HG02588 (cell line): ENCODE results near the gene MOB2.

ENCODE experiments used
- ATAC-seq: cut with Tn5 transposase; IDR thresholded peaks from one replicate; pipeline ENCODE4 v1.9.1; 2021; ENCODE audit warnings: mild to moderate bottlenecking, moderate library complexity; ENCODE audit not compliant: unreplicated experiment

MOB2 gene

DNA sequence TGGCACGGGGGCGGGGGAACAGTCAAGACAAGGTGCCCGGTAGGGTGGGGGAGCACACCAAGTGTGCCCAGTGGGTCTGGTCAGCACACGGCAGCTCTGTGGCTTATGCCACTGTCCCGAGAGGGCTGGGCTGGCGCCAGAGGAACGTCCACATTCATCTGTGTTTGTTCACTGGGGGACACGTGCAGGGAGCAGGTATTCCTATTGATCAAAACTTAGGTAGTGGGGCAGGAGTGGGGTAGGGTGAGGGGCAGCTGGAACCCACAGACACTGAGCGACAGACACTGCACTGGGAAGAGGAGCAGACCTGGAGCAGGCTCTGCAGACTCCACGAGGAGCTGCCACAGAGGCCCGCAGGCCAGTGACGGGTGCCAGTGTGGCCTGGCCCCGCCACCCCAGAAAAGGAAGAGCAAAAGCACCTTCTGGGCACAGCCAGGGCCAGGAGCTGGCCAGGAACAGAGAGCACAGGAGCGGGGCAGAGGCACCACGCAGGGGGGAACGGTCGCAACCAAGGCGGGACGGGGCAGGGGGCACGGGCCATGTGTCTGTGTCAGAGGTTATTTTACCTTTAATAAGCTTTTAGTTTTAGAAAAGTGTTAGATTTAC is 2.1 kb upstream of the MOB2 start:
- ATAC-seq = no peak

DNA sequence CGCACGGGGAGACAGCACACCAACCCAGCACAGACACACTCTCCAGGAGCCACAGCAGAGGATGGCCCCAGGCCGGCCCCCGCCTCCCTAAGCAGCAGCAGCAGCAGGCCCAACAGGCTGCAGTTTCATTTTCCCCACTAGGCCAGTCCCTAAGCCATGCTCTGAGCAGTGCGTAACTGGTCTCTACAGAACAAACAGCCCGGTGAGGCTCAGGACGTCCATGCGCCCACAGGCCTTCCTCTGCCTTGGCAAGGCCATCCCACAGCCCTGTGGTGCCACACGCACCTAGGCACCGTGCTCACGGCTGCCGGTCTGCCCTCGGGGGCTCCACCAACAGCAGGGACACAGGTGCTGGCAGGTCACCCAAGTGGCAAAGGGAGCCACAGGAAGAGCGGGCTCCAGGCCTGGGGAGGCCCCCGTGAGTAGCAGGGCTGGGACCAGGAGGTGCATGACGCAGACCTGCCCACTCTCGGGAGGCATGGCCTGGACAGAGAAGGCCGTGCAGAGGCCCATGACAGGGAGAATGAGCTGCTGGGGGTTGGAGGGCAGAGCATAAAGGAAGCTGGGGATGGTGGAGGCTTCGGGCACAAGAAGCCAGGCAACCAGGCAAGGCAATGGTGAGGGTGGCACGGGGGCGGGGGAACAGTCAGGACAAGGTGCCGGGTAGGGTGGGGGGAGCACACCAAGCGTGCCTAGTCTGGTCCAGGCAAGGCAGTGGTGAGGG is 1.4 kb upstream of the MOB2 start:
- no peak for ATAC-seq

- ATAC-seq = no peak
Measured at GRCh38 chr11:1487091-1487850, 692 bp upstream of the MOB2 start.

- ATAC-seq = no peak
Measured at GRCh38 chr11:1485504-1485885, 1.1 kb downstream of the MOB2 start.

DNA sequence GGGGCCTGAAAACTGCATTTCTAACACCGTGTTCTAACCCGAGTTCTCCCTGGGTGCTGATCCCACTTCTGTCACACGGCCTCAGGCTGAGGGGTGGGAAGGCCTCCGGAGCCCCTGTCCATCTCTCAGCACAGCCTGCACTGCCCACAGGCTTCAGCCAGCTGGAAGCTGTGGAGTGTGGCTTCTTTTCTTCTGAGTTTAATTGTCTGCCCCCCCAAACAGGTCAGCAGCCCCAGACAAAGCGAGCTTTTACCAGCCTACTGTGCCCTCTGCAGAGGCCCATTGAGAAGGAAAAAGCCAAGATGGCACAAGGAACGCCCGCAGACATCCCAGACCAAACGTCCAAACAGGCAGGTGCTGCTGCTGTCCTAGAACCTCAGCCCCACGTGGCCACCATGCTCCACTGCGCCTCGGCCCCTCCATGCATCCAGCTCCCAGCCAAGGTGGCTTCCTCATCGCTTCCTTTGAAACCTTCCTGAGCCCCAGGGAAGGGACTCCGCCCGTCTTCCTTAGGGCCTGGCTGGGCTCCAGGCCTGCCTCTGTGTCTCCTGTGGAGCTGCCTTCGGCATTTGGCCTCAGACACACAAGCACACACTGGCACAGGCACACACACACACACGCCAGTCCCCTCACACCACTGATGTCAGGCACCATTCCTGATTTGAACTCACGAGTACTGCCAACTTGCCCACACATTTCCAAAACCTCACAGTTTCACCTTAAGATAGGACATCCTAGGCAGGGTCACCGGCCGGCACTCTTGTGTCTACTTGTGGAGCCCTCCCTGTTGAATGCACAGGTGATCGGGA is 1.7 kb downstream of the MOB2 start:
- no peak for ATAC-seq

GRCh38 chr11:1484061-1484671 is 2.4 kb downstream of the MOB2 start:
- ATAC-seq = no peak

- ATAC-seq = no peak
Measured at GRCh38 chr11:1483445-1483961, 3.1 kb downstream of the MOB2 start.

GRCh38 chr11:1482581-1483444 is 3.8 kb downstream of the MOB2 start:
- ATAC-seq = no peak

DNA sequence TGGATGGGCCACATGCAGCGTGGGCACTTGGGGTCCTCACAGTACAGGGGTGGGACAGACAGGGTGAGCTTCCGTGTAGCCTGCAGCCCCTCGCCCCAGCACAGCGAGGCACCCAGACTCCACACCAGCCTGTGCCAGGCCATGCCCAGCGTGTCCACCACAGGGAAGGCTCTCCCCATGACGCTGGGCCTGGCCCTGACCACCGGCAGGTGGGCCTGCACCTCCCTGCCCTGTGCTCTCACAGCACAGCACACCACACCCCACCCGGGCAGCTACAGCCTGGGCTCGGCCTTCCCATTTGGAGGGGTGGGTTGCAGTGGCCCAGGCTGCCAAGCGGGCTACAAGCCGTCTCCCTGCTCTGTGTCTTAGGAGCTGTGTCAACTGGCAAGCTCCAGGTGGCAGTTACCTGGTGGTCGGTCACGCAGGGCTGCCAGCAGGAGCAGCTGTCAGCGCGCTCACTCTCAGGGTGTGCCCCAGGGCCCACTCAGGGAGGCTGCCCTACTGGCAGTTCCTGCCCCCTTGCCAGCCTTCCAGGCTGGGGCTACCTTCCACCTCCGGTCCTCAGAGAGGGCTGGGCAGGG is 4.6 kb downstream of the MOB2 start:
- no peak for ATAC-seq

GRCh38 chr11:1481483-1481825 is 5.1 kb downstream of the MOB2 start:
- ATAC-seq = no peak

- ATAC-seq = no peak
Measured at GRCh38 chr11:1480555-1481482, 5.8 kb downstream of the MOB2 start.

- ATAC-seq = no peak
Measured at GRCh38 chr11:1480191-1480554, 6.4 kb downstream of the MOB2 start.

- ATAC-seq = no peak
Measured at GRCh38 chr11:1479678-1480118, 6.9 kb downstream of the MOB2 start.

GRCh38 chr11:1479006-1479677 is 7.4 kb downstream of the MOB2 start:
- ATAC-seq = no peak

- no peak for ATAC-seq
Measured at GRCh38 chr11:1478544-1478943, 8.0 kb downstream of the MOB2 start.

DNA sequence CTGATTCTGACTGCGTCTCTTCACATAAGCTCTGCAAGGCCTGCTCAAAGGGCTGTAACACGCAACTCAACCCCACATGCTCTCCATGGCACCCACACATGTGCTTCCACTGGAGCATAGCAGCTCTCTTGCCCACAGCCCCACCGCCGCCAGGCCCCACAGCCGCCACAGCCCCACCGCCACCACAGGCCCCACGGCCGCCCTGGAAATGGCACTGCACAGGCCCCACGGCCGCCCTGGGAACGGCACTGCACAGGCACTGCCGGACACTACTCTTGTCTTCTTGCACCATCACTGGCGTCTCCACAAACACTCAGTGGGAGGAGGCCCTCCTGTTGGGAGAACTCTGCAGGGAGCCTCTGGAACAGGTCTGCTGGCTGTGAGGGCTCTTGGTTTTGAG is 8.6 kb downstream of the MOB2 start:
- no peak for ATAC-seq

DNA sequence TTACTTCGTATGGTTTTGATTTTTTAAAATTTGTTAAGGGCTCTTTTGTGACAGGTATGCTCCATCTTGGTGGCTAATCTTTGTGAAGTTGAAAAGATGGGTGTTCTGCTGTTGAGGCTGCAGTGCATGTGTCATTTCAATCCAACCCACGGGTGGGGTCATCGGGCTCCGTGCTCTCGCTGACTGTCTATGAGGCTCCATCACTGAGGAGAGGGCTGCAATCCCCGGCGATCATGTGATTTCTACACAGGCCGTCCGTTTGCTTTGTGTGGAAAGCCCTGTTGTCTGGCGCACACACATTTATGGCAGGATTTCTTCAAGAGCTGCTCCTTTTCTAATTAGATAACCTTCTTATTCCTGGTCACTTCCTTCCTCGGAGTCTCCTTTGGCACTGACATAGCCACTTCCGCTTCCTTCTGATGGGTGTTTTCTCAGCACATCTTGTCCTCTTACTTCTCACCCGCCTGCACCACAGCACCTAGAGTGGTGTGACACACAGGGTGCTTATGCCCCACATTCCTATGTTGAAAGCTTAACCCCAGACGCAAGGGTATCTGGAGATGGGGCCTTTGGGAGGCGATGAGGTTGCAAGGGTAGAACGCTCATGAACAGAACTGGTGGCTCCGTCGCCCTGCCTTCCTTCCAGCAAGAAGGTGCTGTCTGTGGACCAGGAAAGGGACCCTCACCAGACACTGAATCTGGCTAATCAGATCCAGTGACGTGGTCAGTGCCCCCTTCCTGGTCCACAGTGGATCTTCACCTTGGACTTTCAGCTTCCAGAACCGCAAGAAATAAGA is 9.4 kb downstream of the MOB2 start:
- no peak for ATAC-seq
